HL-60 (cell line): Measurements from ENCODE around the gene PASD1.

ENCODE experiments used
- GABPA ChIP-seq: IDR thresholded peaks from 2 replicates; pipeline ENCODE4 v1.6.1; 2012; ENCODE audit warnings: low read depth
- POLR2AphosphoS5 ChIP-seq: IDR thresholded peaks from 2 replicates; pipeline ENCODE4 v1.6.1; 2012; ENCODE audit warnings: low read depth
- TF ChIP-seq, protein P1 (sequence below): IDR thresholded peaks from one replicate; pipeline ENCODE4 v1.5.1; 2011; ENCODE audit warnings: low read length, control low read depth, inconsistent platforms; ENCODE audit not compliant: insufficient read depth

DNA sequence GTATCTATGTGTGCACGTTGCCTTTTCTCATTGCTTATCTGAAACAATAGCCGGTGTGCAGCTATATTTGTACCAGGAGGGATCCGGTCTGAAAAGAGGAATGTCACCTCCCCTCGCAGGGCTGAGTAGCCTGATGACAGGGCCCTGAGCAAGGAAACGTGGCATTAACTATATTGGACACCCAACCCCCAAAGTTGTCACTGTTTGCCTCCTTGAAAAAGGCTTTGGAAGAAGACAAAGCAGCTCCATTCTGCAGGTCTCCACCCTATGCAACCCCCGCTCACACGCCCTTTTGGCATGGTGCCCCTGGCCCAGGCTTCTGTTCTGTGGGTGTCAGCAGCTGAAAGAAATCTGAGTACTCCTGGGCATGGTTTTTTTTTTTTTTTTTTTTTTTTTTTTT, 140.0 kb downstream of the PASD1 start:
- TF ChIP-seq GABPA (no peak), POLR2AphosphoS5 (no peak)
- TF ChIP-seq, protein P1, sequence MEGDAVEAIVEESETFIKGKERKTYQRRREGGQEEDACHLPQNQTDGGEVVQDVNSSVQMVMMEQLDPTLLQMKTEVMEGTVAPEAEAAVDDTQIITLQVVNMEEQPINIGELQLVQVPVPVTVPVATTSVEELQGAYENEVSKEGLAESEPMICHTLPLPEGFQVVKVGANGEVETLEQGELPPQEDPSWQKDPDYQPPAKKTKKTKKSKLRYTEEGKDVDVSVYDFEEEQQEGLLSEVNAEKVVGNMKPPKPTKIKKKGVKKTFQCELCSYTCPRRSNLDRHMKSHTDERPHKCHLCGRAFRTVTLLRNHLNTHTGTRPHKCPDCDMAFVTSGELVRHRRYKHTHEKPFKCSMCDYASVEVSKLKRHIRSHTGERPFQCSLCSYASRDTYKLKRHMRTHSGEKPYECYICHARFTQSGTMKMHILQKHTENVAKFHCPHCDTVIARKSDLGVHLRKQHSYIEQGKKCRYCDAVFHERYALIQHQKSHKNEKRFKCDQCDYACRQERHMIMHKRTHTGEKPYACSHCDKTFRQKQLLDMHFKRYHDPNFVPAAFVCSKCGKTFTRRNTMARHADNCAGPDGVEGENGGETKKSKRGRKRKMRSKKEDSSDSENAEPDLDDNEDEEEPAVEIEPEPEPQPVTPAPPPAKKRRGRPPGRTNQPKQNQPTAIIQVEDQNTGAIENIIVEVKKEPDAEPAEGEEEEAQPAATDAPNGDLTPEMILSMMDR, result no peak
